ENCODE data around the gene ANKRD28.
A peak's percentile ranks its signal among the peaks of the same experiment; 100 is the strongest.

Gene ANKRD28

DNA sequence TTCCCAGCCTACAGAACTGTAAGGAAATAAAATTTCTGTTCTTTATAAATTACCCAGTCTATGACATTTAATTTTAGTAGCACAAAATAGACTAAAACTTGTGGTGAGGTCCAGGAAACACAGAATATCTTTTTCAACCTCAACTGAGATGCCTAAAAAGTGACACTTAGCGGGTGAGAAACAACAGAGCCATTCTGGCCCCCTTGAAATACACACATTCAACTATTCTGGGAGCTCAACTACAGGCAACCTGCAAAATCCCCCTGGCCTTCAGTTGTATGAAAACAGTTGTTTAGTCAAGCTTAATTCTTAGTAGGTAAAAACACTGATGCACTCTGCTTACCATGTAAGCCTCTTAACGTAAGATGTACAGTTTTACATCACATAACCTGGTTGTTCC lies 66.8 kb downstream of the ANKRD28 start:
- in situ Hi-C loops (cut with HindIII; ENCODE audit: low sequenced_read_pairs), result no loop called here
- no peak overlapping the region for H3K4me3 ChIP-seq (ENCODE audit: low read depth, low read length)
- no peak for TF ChIP-seq CTCF (IDR thresholded peaks at IDR 0.05; ENCODE audit: low read depth, low read length, missing control alignments)
- no peak for DNase-seq (ENCODE audit: low read depth)

DNA sequence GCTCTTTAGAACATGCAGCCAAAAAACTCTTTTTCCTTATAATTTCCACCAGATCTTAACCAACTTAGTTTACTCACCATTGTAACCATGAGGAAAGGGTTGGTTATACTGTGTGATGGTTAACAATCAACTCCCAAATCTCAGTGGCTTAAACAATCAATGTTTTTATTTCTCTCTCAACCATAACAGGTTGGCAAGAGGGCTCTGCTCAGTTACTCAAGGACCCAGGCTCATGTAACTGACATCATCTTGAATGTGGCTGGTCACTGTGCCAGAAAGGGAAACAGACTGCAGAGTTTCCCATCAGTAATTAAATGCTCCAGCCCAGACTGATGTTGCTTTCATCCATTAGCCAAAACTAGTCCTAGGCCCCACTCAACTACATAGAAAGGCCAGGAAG lies 69.0 kb downstream of the ANKRD28 start:
- in situ Hi-C loops (cut with HindIII; ENCODE audit: low sequenced_read_pairs), result no loop called here
- no peak overlapping the region for H3K4me3 ChIP-seq (ENCODE audit: low read depth, low read length)
- DNase-seq (ENCODE audit: low read depth), result peak; percentile 22
- TF ChIP-seq CTCF (IDR thresholded peaks at IDR 0.05; ENCODE audit: low read depth, low read length, missing control alignments), result no peak

- TF ChIP-seq CTCF (IDR thresholded peaks at IDR 0.05; ENCODE audit: low read depth, low read length, missing control alignments), result no peak
- no peak for DNase-seq (ENCODE audit: low read depth)
- no peak overlapping the region for H3K4me3 ChIP-seq (ENCODE audit: low read depth, low read length)
- in situ Hi-C loops (cut with HindIII; ENCODE audit: low sequenced_read_pairs), result no loop called here
These were observed 70.9 kb downstream of the ANKRD28 start for GRCh38 chr3:15726881-15727280.

- DNase-seq (ENCODE audit: low read depth), result no peak
- H3K4me3 ChIP-seq (ENCODE audit: low read depth, low read length), result no peak overlapping the region
- in situ Hi-C loops (cut with HindIII; ENCODE audit: low sequenced_read_pairs), result no loop called here
- no peak for TF ChIP-seq CTCF (IDR thresholded peaks at IDR 0.05; ENCODE audit: low read depth, low read length, missing control alignments)
These were observed 71.7 kb downstream of the ANKRD28 start for GRCh38 chr3:15726043-15726442.

DNA sequence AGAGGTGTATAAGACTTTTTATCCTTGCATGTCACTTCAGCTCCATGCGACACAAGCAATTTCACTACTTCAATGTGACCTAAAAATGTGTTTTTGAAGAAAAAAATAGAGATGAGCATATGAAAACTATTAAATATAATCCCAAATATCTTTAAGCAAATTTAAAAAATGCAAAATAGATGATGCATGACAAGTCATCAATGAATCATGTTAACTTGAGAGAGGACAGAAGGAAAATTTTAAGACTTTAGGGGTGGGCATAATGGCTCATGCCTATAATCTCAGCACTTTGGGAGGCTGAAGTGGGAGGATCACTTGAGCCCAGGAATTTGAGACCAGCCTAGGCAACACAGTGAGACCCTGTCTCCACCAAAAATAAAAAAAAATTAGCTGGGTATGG lies 73.3 kb downstream of the ANKRD28 start:
- in situ Hi-C loops (cut with HindIII; ENCODE audit: low sequenced_read_pairs), result no loop called here

DNA sequence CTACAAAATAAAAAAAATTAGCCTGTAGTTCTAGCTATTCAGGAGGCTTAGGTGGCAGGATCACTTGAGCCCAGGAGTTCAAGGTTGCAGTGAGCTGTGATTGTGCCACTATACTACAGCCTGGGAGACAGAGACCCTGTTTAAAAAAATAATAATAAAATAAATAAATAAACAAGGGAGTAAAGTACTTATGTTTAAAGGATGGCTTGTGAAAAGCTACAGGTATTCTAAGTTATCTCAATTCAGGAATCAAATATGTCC lies 74.2 kb downstream of the ANKRD28 start:
- DNase-seq (ENCODE audit: low read depth), result no peak
- no peak for TF ChIP-seq CTCF (IDR thresholded peaks at IDR 0.05; ENCODE audit: low read depth, low read length, missing control alignments)
- H3K4me3 ChIP-seq (ENCODE audit: low read depth, low read length), result no peak overlapping the region
- in situ Hi-C loops (cut with HindIII; ENCODE audit: low sequenced_read_pairs), result no loop called here

More for the DNA sequence above, 73.3 kb downstream of the ANKRD28 start:
- TF ChIP-seq CTCF (IDR thresholded peaks at IDR 0.05; ENCODE audit: low read depth, low read length, missing control alignments), result no peak
- no peak for DNase-seq (ENCODE audit: low read depth)
- H3K4me3 ChIP-seq (ENCODE audit: low read depth, low read length), result no peak overlapping the region

Data from astrocyte of the cerebellum (primary cell).